ENCODE measurements around the gene RALGPS1.

GRCh38 chr9:127095411-127095810 lies 180.8 kb downstream of the RALGPS1 start:
- TF ChIP-seq REST (IDR thresholded peaks at IDR 0.05): no peak
- no peak for TF ChIP-seq CEBPB (IDR thresholded peaks at IDR 0.05)
- TF ChIP-seq, protein P1, sequence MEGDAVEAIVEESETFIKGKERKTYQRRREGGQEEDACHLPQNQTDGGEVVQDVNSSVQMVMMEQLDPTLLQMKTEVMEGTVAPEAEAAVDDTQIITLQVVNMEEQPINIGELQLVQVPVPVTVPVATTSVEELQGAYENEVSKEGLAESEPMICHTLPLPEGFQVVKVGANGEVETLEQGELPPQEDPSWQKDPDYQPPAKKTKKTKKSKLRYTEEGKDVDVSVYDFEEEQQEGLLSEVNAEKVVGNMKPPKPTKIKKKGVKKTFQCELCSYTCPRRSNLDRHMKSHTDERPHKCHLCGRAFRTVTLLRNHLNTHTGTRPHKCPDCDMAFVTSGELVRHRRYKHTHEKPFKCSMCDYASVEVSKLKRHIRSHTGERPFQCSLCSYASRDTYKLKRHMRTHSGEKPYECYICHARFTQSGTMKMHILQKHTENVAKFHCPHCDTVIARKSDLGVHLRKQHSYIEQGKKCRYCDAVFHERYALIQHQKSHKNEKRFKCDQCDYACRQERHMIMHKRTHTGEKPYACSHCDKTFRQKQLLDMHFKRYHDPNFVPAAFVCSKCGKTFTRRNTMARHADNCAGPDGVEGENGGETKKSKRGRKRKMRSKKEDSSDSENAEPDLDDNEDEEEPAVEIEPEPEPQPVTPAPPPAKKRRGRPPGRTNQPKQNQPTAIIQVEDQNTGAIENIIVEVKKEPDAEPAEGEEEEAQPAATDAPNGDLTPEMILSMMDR (IDR thresholded peaks at IDR 0.05): no peak
- TF ChIP-seq CHD4 (IDR thresholded peaks at IDR 0.05; ENCODE audit: borderline replicate concordance): no peak
- TF ChIP-seq, protein P2, sequence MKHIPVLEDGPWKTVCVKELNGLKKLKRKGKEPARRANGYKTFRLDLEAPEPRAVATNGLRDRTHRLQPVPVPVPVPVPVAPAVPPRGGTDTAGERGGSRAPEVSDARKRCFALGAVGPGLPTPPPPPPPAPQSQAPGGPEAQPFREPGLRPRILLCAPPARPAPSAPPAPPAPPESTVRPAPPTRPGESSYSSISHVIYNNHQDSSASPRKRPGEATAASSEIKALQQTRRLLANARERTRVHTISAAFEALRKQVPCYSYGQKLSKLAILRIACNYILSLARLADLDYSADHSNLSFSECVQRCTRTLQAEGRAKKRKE (CRISPR knock-in tag; IDR thresholded peaks at IDR 0.05; ENCODE audit: low read depth): no peak
- TF ChIP-seq, protein P3, sequence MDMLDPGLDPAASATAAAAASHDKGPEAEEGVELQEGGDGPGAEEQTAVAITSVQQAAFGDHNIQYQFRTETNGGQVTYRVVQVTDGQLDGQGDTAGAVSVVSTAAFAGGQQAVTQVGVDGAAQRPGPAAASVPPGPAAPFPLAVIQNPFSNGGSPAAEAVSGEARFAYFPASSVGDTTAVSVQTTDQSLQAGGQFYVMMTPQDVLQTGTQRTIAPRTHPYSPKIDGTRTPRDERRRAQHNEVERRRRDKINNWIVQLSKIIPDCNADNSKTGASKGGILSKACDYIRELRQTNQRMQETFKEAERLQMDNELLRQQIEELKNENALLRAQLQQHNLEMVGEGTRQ (IDR thresholded peaks at IDR 0.05): no peak
- TF ChIP-seq EP300 (IDR thresholded peaks at IDR 0.05): no peak
- TF ChIP-seq EHMT2 (IDR thresholded peaks at IDR 0.05; ENCODE audit: low read depth): no peak
- TF ChIP-seq KDM5A (IDR thresholded peaks at IDR 0.05): no peak

Measured in A549 (cell line).